ENCODE measurements around the gene IGF2BP2. TPM values are rescaled to one million over a fixed set of nuclear protein-coding genes. Genes with fewer than 3 reads are reported as not detected.

Gene IGF2BP2
- total and polyA plus RNA-seq, 9 of the 15 experiments (the other 6 are each of a cell fraction or from before 2014, with no cell fraction given), result 3.2 to 59.6 (median 30.5) TPM

DNA sequence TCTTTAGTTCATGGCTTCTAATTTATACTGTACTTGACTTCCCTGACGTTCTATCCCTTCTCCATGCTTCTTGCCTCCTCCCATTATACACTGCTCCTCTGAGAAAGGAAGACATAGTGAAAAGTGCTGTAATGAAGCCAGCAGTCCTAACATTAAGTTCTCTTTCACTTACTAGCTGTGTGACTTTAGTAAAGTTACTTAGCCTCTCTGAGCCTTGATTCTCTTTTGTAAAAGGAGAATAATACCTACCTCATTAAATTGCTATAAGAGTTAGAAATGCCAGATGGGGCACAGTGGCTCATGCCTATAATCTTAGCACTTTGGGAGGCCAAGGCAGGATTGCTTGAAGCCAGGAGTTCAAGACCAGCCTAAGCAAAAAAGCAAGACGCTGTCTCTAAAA lies 18.8 kb upstream of the IGF2BP2 start (continued):
- TF ChIP-seq, protein P1, sequence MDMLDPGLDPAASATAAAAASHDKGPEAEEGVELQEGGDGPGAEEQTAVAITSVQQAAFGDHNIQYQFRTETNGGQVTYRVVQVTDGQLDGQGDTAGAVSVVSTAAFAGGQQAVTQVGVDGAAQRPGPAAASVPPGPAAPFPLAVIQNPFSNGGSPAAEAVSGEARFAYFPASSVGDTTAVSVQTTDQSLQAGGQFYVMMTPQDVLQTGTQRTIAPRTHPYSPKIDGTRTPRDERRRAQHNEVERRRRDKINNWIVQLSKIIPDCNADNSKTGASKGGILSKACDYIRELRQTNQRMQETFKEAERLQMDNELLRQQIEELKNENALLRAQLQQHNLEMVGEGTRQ (CRISPR knock-in tag; IDR thresholded peaks at IDR 0.05), result no peak
- peak; percentile 76 for TF ChIP-seq RBM25 (IDR thresholded peaks at IDR 0.05; ENCODE audit: low read depth, low read length, severe bottlenecking)
- TF ChIP-seq FOXA3 (CRISPR knock-in tag; conservative IDR thresholded peaks at IDR 0.05 in 1 of 2, IDR thresholded peaks at IDR 0.05 in 1 of 2), result no peak
- no peak for TF ChIP-seq FOXK1 (CRISPR knock-in tag; IDR thresholded peaks at IDR 0.05; ENCODE audit: borderline replicate concordance)

DNA sequence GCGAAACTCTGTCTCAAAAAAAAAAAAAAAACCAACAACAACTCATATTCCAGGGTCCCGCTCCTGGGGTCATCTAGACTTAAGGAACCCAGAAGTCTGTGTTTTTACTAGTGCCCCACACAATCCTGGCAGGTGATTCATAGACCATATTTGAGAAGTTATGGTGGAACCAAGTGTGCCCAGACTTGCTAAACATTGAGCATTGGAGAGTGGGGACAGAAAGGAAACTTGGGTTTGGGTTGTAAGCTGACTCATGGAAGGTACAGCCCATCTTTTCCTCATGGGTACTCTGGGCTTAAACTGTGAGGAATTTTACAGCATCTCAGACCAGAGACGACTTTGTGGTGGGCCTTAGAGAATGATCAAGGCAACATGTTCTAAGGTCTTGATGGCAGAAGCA lies 18.3 kb upstream of the IGF2BP2 start:
- Histone ChIP-seq H3K36me3 (ENCODE audit: control insufficient read depth, insufficient read depth, low read length) (no peaks in the 10 kb centered on the region), H3K27me3 (ENCODE audit: control insufficient read depth in 2 of 2, insufficient read depth in 2 of 2, low read length in 2 of 2) (no peaks in the 10 kb centered on the region), H3K9me3 (replicated peaks; ENCODE audit: control insufficient read depth, insufficient read depth, low read depth, low read length) (no peaks in the 10 kb centered on the region), H4K20me1 (replicated peaks; ENCODE audit: control insufficient read depth, insufficient read depth, low read length) (no peaks in the 10 kb centered on the region), H3K4me1 (replicated peaks in 1 of 2; ENCODE audit: control insufficient read depth in 2 of 2, insufficient read depth in 2 of 2, low read length in 2 of 2) (no peaks in the 10 kb centered on the region; a peak in 1 of 5 replicates), H3K9me1 (ENCODE audit: control insufficient read depth, insufficient read depth, low read length) (no peaks in the 10 kb centered on the region), H3K4me3 (no peak overlapping the region), H3K9ac (ENCODE audit: insufficient read depth in 1 of 2, low read depth in 2 of 2, low read length in 2 of 2) (no peak overlapping the region), H3K27ac (ENCODE audit: extremely low read depth, low read depth, low read length) (no peak overlapping the region), H3K79me2 (ENCODE audit: control insufficient read depth, insufficient read depth, low read length) (no peaks in the 10 kb centered on the region), H3K4me2 (ENCODE audit: insufficient read depth, low read length) (no peak overlapping the region), H2AFZ (ENCODE audit: low read depth, low read length) (no peak overlapping the region)
- WGBS (ENCODE audit: insufficient coverage, low coverage, missing lambda C conversion rate), result 33% methylated on average over 2 of the region's 3 CpGs
- CTCF ChIA-PET (ENCODE audit: low intra/inter-chr PET ratio), result no interaction called here
- no TSS peak for BruUV-seq (replicated peaks)
- in situ Hi-C loops (cut with MboI), result no loop called here
- TF ChIP-seq KLF1 (tag; IDR thresholded peaks at IDR 0.05) (no peak), POLR2H (tag; IDR thresholded peaks at IDR 0.05; ENCODE audit: low read depth) (no peak), SREBF1 (IDR thresholded peaks at IDR 0.05; ENCODE audit: borderline replicate concordance, low read depth, low read length) (no peak), SRSF9 (IDR thresholded peaks at IDR 0.05; ENCODE audit: borderline replicate concordance, low read depth, low read length) (no peak), WHSC1 (IDR thresholded peaks at IDR 0.05; ENCODE audit: low read length) (no peak), ZKSCAN1 (IDR thresholded peaks at IDR 0.05; ENCODE audit: low read depth, low read length) (no peak), HDAC1 (IDR thresholded peaks at IDR 0.05) (no peak), NFE2L1 (tag; IDR thresholded peaks at IDR 0.05; ENCODE audit: borderline replicate concordance, low read depth) (no peak), BRD9 (IDR thresholded peaks at IDR 0.05; ENCODE audit: low read depth, partially characterized antibody) (no peak)
- TF ChIP-seq, protein P2, sequence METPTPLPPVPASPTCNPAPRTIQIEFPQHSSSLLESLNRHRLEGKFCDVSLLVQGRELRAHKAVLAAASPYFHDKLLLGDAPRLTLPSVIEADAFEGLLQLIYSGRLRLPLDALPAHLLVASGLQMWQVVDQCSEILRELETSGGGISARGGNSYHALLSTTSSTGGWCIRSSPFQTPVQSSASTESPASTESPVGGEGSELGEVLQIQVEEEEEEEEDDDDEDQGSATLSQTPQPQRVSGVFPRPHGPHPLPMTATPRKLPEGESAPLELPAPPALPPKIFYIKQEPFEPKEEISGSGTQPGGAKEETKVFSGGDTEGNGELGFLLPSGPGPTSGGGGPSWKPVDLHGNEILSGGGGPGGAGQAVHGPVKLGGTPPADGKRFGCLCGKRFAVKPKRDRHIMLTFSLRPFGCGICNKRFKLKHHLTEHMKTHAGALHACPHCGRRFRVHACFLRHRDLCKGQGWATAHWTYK (CRISPR knock-in tag; IDR thresholded peaks at IDR 0.05), result no peak
- TF ChIP-seq, protein P3, sequence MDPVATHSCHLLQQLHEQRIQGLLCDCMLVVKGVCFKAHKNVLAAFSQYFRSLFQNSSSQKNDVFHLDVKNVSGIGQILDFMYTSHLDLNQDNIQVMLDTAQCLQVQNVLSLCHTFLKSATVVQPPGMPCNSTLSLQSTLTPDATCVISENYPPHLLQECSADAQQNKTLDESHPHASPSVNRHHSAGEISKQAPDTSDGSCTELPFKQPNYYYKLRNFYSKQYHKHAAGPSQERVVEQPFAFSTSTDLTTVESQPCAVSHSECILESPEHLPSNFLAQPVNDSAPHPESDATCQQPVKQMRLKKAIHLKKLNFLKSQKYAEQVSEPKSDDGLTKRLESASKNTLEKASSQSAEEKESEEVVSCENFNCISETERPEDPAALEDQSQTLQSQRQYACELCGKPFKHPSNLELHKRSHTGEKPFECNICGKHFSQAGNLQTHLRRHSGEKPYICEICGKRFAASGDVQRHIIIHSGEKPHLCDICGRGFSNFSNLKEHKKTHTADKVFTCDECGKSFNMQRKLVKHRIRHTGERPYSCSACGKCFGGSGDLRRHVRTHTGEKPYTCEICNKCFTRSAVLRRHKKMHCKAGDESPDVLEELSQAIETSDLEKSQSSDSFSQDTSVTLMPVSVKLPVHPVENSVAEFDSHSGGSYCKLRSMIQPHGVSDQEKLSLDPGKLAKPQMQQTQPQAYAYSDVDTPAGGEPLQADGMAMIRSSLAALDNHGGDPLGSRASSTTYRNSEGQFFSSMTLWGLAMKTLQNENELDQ (CRISPR knock-in tag; IDR thresholded peaks at IDR 0.05; ENCODE audit: borderline replicate concordance), result no peak
- FAIRE-seq (no peak), ATAC-seq (no peak), DNase-seq (ENCODE audit: extremely low read depth in 1 of 4, low spot score in 3 of 4) (no peak)
- intact Hi-C loops (cut with micrococcal nuclease), result no loop called here
- POLR2A ChIA-PET, result no interaction called here
